COLO829 (cell line): ENCODE data around the gene ADIG.
A peak's percentile ranks its signal among the peaks of the same experiment; 100 is the strongest.

Source experiments
- DNase-seq: peaks from one replicate; pipeline ENCODE4 v3.0.0; 2012; ENCODE audit warnings: low spot score

ADIG gene

DNA sequence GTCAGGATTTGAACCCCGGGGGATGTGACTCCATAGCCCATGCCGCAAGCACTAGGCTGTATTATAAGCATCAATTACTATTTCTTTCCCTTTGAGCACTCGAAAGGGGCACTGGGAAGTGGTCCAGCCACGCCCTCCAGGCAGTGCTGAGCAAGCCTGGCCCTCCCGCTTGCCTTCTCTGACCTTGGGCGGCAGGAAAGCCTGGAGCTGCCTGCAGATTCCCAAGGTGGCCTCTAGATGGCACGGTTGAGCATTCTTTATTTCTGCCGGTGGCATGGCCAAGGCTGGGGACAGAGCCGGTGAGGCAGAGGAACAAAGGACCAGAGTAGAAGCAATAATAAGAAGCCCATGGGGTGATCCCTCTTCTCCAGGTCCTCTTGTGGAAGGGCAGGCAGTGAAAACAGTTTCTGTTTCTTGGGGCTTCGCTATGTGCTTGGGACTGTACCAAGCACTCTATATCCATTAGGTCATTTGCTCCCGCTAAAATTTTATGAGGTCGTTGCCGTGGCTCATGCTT, 52.6 kb downstream of the ADIG start:
- DNase-seq: peak; percentile 77

GRCh38 chr20:38635721-38636288, 54.8 kb downstream of the ADIG start:
- DNase-seq: no peak
